DOHH2 (cell line): ENCODE data around the gene VSTM2B.
"Not testable (repeated sequence)": the region's sequence is repeated elsewhere in the genome, so short reads cannot be mapped to it uniquely, and the experiment has no call there.

Source experiments
- CTCF ChIP-seq: fragments of 200-600 bp; sonication (generic); IDR thresholded peaks from one replicate; pipeline ENCODE4 v1.5.1; 2014; ENCODE audit warnings: antibody characterized with exemption, mild to moderate bottlenecking, low read depth, low read length; ENCODE audit not compliant: poor library complexity, severe bottlenecking
- EZH2phosphoT487 ChIP-seq: fragments of 200-600 bp; sonication (generic); IDR thresholded peaks from 2 replicates; pipeline ENCODE4 v1.6.1; 2017; ENCODE audit warnings: borderline replicate concordance, mild to moderate bottlenecking, antibody characterized with exemption, low read length, moderate library complexity, mixed read lengths

- not testable (repeated sequence) for TF ChIP-seq CTCF, EZH2phosphoT487
Measured at GRCh38 chr19:29559110-29559509, 33.3 kb downstream of the VSTM2B start.
